K562 (cell line): ENCODE results near the gene FMC1. TPM values are rescaled to one million over a fixed set of nuclear protein-coding genes. Genes with fewer than 3 reads are reported as not detected.
A peak's percentile ranks its signal among the peaks of the same experiment; 100 is the strongest.

ENCODE experiments used
- DPF2 ChIP-seq: fragments of 450-650 bp; IDR thresholded peaks from 2 replicates; pipeline ENCODE4 v1.6.1; 2016
- FOSL1 ChIP-seq: fragments of 200-800 bp; sonication (Bioruptor generic); conservative IDR thresholded peaks from 2 replicates; pipeline ENCODE4 v1.6.1; 2016; ENCODE audit warnings: missing genetic modification characterization, missing compliant biosample characterization
- GTF2B ChIP-seq: IDR thresholded peaks from 2 replicates; pipeline ENCODE4 v1.6.1; 2011; ENCODE audit not compliant: insufficient read length; ENCODE audit errors: extremely low read depth
- KAT2B ChIP-seq: IDR thresholded peaks from one replicate; pipeline ENCODE4 v1.6.1; 2012; ENCODE audit warnings: low read depth, mild to moderate bottlenecking, control low read depth, inconsistent platforms, low read length, moderate library complexity
- NONO ChIP-seq, 2 experiments: fragments of 200-400 bp in 1 of 2; fragments of 450-650 bp in 1 of 2; formaldehyde crosslinking in 1 of 2; IDR thresholded peaks; 2 replicates each; pipeline ENCODE4 v1.6.1; 2017; ENCODE audit warnings: low read depth in 2 of 2, mild to moderate bottlenecking in 2 of 2, moderate library complexity in 2 of 2, low read length in 1 of 2
- POU5F1 ChIP-seq: fragments of 150-350 bp; IDR thresholded peaks from 2 replicates; pipeline ENCODE4 v1.6.1; 2014; ENCODE audit warnings: borderline replicate concordance, low read length, low read depth, mild to moderate bottlenecking; ENCODE audit not compliant: partially characterized antibody
- ZNF263 ChIP-seq: sonication (generic); formaldehyde crosslinking; IDR thresholded peaks from 2 replicates; pipeline ENCODE4 v1.8.0; 2022; ENCODE audit warnings: mild to moderate bottlenecking, missing genetic modification reagents, borderline replicate concordance
- ZNF318 ChIP-seq, 2 experiments: fragments of 450-650 bp; IDR thresholded peaks; 2 replicates each; pipeline ENCODE4 v1.6.1; 2016; ENCODE audit warnings: mild to moderate bottlenecking in 2 of 2, borderline replicate concordance in 1 of 2, low read depth in 1 of 2, moderate library complexity in 1 of 2
- polyA plus RNA-seq, 8 experiments: library from polyadenylated mRNA; depleted of rRNA in 4 of 8; stranded (reverse) in 5 of 8; unstranded in 3 of 8; fragments of >200 nt; fragmentation: Nextera tagmentation in 2 of 8; fragmentation: Illumina TruSeq in 1 of 8; extraction: Ambion mirVana in 2 of 8; extraction: Trizol in 1 of 8; gene quantifications; 2 replicates each; pipeline versions ENCODE4 v1.2.1 to v1.2.3, GENCODE V29; 2011 to 2014; ENCODE audit warnings: inconsistent platforms in 1 of 8, missing spikeins in 1 of 8
- total RNA-seq, 7 experiments: library from RNA; depleted of rRNA in 6 of 7; stranded (reverse); fragments of >200 nt in 6 of 7; fragmentation: Illumina TruSeq in 2 of 7; extraction: Trizol in 2 of 7; gene quantifications; 2 replicates each; pipeline versions ENCODE4 v1.2.1 to v1.2.3, GENCODE V29; 2011 to 2021; ENCODE audit warnings: low replicate concordance in 1 of 7

Gene FMC1
- total and polyA plus RNA-seq, 9 of the 15 experiments (the other 6 are each of a cell fraction or from before 2014, with no cell fraction given), result 14.0 to 116 (median 29.0) TPM

DNA sequence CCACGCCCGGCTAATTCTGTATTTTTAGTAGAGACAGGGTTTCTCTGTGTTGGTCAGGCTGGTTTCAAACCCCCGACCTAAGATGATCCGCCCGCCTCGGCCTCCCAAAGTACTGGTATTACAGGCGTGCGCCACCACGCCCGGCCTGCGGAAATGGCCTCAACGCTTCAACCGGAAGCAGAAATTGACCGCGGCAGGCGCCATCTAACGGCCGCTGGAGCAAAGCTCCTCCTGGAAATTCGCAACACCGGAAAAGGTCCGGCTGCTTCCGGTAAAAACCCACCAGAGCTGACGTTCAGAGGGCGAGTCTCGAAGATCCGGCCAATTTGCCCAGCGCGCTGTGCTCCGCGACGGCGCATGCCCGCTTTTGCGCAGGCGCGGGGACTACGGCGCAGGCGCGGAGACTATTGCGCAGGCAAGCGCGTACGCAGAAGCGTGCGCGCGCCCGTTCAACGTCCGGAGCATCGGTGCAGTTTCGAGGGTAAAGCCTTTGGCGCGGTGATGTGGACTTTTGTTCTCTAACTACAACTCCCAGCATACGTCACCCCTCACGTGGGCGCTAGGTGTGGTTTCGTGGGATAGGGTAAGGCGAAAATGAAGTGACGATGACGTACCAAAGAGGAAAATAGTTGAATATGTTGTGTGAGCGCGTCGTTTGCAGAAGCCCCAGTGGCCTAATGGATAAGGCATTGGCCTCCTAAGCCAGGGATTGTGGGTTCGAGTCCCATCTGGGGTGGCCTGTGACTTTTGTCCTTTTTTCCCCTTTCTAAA, 915 bp upstream of the FMC1 start (continued):
- peak; percentile 59 for TF ChIP-seq DPF2
- 0 out of 4 replicates have a peak, but pooled peaks of 1 of the 2 experiments have one; percentile 63 for TF ChIP-seq ZNF318 (IDR thresholded peaks at IDR 0.05; ENCODE audit: borderline replicate concordance in 1 of 2, low read depth in 1 of 2)
- TF ChIP-seq NONO (IDR thresholded peaks at IDR 0.05; ENCODE audit: low read depth in 2 of 2, low read length in 1 of 2), result peak; percentile 27 to 71; a peak in 1 of 4 replicates
- peak; percentile 72 for TF ChIP-seq KAT2B
- TF ChIP-seq FOSL1 (tag), result peak; percentile 72
- TF ChIP-seq POU5F1, result peak; percentile 90
- TF ChIP-seq ZNF263 (CRISPR knock-in tag), result peak; percentile 67; the same call in 1 of the 2 replicates
- TF ChIP-seq GTF2B, result no peak
